ENCODE results near the gene JADE3.

Gene JADE3

DNA sequence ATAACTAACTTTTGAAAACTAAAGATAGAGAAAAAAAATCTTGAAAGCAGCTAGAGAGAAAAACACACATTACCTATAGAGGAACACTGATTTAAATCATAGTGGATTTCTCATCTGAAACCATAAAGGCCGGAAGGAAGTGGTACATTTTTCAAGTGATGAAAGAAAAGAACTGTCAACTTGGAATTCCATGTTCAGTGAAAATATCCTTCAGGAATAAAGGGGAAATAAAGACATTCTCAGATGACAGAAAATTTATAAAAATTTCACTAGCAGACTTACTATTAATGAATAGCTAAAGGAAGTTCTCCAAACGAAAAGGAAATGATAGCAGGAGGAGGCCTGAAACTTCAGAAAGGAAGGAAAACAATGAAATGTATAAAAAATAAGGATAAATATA lies 7.6 kb upstream of the JADE3 start:
- no peak for TF ChIP-seq NFIC (IDR thresholded peaks at IDR 0.05)
- TF ChIP-seq, protein P1, sequence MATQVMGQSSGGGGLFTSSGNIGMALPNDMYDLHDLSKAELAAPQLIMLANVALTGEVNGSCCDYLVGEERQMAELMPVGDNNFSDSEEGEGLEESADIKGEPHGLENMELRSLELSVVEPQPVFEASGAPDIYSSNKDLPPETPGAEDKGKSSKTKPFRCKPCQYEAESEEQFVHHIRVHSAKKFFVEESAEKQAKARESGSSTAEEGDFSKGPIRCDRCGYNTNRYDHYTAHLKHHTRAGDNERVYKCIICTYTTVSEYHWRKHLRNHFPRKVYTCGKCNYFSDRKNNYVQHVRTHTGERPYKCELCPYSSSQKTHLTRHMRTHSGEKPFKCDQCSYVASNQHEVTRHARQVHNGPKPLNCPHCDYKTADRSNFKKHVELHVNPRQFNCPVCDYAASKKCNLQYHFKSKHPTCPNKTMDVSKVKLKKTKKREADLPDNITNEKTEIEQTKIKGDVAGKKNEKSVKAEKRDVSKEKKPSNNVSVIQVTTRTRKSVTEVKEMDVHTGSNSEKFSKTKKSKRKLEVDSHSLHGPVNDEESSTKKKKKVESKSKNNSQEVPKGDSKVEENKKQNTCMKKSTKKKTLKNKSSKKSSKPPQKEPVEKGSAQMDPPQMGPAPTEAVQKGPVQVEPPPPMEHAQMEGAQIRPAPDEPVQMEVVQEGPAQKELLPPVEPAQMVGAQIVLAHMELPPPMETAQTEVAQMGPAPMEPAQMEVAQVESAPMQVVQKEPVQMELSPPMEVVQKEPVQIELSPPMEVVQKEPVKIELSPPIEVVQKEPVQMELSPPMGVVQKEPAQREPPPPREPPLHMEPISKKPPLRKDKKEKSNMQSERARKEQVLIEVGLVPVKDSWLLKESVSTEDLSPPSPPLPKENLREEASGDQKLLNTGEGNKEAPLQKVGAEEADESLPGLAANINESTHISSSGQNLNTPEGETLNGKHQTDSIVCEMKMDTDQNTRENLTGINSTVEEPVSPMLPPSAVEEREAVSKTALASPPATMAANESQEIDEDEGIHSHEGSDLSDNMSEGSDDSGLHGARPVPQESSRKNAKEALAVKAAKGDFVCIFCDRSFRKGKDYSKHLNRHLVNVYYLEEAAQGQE (IDR thresholded peaks at IDR 0.05; ENCODE audit: low read depth): no peak
- TF ChIP-seq RAD21 (IDR thresholded peaks at IDR 0.05; ENCODE audit: low read depth): no peak
- TF ChIP-seq, protein P2, sequence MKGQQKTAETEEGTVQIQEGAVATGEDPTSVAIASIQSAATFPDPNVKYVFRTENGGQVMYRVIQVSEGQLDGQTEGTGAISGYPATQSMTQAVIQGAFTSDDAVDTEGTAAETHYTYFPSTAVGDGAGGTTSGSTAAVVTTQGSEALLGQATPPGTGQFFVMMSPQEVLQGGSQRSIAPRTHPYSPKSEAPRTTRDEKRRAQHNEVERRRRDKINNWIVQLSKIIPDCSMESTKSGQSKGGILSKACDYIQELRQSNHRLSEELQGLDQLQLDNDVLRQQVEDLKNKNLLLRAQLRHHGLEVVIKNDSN (IDR thresholded peaks at IDR 0.05): no peak
- no peak for TF ChIP-seq ZBTB7A (IDR thresholded peaks at IDR 0.05; ENCODE audit: low read depth)
- TF ChIP-seq CREB1 (IDR thresholded peaks at IDR 0.05; ENCODE audit: low read depth): no peak
- no peak for TF ChIP-seq TEAD4 (IDR thresholded peaks at IDR 0.05)
- TF ChIP-seq FOXM1 (IDR thresholded peaks at IDR 0.05; ENCODE audit: borderline replicate concordance, low read depth): no peak
- TF ChIP-seq TAF1 (IDR thresholded peaks at IDR 0.05; ENCODE audit: low read depth): no peak

DNA sequence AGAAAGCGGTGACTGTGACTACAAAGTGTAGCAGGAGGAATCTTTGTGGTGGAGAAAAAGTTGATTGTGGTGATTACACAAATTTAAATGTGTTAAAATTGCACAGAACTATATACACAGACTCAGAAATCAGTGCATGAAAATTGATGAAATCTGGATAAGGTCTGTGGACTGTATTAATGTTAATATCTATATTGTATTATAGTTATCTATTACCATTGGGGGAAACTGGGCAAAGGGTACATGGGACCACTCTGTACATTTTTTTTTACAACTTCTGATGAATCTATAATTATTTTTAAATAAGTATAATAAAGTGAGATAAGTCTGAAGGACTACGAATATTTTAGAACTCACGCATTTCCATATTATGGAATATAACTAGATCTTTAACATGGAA lies 1.8 kb upstream of the JADE3 start:
- TF ChIP-seq, protein P2 (IDR thresholded peaks at IDR 0.05): no peak
- TF ChIP-seq ZBTB7A (IDR thresholded peaks at IDR 0.05; ENCODE audit: low read depth) (no peak), EP300 (IDR thresholded peaks at IDR 0.05; ENCODE audit: borderline replicate concordance) (no peak), TCF12 (IDR thresholded peaks at IDR 0.05; ENCODE audit: low read depth) (no peak), TEAD4 (IDR thresholded peaks at IDR 0.05) (no peak), CEBPB (IDR thresholded peaks at IDR 0.05) (no peak), TAF1 (IDR thresholded peaks at IDR 0.05; ENCODE audit: low read depth) (no peak), YY1 (IDR thresholded peaks at IDR 0.05; ENCODE audit: low read depth) (no peak), EGR1 (IDR thresholded peaks at IDR 0.05) (no peak), CREB1 (IDR thresholded peaks at IDR 0.05; ENCODE audit: low read depth) (no peak), NFIC (IDR thresholded peaks at IDR 0.05) (no peak), RAD21 (IDR thresholded peaks at IDR 0.05; ENCODE audit: low read depth) (no peak), FOXM1 (IDR thresholded peaks at IDR 0.05; ENCODE audit: borderline replicate concordance, low read depth) (no peak)
- TF ChIP-seq, protein P1 (IDR thresholded peaks at IDR 0.05; ENCODE audit: low read depth): no peak
- TF ChIP-seq, protein P3, sequence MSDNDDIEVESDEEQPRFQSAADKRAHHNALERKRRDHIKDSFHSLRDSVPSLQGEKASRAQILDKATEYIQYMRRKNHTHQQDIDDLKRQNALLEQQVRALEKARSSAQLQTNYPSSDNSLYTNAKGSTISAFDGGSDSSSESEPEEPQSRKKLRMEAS (IDR thresholded peaks at IDR 0.05): no peak

DNA sequence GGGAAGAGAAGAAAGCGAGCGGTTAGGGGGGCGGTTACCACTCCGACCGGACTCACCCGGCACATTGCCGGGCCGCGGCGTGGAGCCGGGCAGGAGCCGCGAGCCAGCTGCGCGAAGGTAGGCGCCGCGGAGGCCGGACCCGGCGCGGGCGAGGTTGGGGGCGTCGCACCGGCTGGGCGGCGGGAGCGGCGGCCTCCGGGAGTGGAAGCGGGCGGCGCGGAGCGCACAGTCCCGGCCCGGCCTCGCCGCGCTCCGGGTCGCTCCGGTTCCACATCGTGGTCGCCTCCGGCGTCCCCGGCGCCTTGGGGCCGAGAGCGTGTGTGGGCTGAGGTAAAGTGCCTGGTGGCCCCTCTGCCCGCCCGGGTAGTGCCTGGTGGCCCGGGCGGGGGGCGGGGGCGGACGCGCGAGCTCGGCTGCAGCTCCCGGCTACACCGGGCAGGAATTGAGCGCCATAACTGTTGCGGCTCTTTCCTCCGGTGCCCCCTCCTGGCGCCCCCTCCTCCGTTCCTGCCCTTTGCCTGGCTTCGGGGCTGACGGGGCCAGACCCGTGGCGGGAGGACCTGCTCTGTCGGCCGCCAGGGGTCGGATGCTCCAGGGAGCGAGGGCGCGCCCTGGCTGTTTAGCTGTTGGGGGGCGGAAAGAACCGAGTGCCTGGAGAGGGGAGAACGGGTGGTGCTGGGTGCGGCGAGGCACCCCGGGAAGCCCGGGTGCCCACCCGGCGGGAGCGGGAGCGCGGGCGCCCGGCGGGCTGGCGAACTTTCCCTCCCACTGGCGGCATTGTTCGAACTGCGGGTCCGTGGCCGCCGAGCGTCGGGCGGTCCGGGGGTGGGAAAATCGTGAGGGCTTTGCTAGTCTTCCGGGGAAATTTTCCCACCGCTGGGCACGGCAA lies 626 bp downstream of the JADE3 start:
- TF ChIP-seq, protein P3 (IDR thresholded peaks at IDR 0.05): peak; percentile 18; the same call in 1 of the 2 replicates
- TF ChIP-seq FOXM1 (IDR thresholded peaks at IDR 0.05; ENCODE audit: borderline replicate concordance, low read depth): no peak
- TF ChIP-seq CREB1 (IDR thresholded peaks at IDR 0.05; ENCODE audit: low read depth): no peak
- TF ChIP-seq TEAD4 (IDR thresholded peaks at IDR 0.05): no peak
- TF ChIP-seq ZBTB7A (IDR thresholded peaks at IDR 0.05; ENCODE audit: low read depth): peak; percentile 61; the same call in 1 of the 2 replicates

DNA sequence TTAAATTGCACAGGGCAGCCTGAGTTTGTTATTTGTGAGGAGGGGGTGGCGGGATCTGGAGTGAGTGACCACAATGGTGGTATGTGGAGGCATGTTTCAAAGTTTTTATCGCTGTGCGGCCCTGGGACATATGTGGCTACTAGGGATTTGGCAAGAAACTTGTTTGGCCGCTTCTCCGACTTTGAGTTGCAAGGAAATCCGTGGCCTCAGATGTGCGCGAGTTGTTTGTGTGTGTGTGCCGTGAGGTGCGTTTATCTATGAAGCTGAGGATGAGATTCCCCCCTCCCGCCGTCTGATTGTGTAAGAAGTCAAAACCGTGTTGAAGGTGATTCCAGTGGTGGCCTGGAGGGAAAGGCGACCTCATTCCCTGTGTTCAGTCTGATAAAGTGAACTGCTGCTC lies 1.4 kb downstream of the JADE3 start:
- TF ChIP-seq NFIC (IDR thresholded peaks at IDR 0.05) (no peak), YY1 (IDR thresholded peaks at IDR 0.05; ENCODE audit: low read depth) (no peak), CEBPB (IDR thresholded peaks at IDR 0.05) (no peak), TEAD4 (IDR thresholded peaks at IDR 0.05) (no peak), TAF1 (IDR thresholded peaks at IDR 0.05; ENCODE audit: low read depth) (no peak), RAD21 (IDR thresholded peaks at IDR 0.05; ENCODE audit: low read depth) (no peak)
- TF ChIP-seq, protein P2 (IDR thresholded peaks at IDR 0.05): no peak

DNA sequence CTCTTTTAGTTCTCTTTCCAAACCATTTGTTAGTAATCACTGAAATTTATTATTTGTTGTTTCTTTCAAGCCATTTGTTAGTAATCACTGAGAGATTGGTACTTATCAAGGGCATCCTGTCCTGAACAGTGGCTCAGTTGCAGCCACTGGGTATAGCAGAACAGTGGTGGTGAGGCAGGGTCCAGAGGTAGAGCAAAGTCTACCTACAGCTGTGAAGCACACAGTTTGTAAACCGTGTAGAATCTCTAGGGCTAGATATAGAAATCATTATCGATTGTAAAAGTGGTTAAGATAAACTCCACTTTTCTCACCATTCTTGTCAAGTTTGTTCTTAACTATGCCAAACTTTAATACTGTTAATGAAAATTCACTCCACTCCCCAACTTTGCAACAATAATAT lies 4.1 kb downstream of the JADE3 start:
- TF ChIP-seq EGR1 (IDR thresholded peaks at IDR 0.05): no peak
- TF ChIP-seq CREB1 (IDR thresholded peaks at IDR 0.05; ENCODE audit: low read depth): no peak

DNA sequence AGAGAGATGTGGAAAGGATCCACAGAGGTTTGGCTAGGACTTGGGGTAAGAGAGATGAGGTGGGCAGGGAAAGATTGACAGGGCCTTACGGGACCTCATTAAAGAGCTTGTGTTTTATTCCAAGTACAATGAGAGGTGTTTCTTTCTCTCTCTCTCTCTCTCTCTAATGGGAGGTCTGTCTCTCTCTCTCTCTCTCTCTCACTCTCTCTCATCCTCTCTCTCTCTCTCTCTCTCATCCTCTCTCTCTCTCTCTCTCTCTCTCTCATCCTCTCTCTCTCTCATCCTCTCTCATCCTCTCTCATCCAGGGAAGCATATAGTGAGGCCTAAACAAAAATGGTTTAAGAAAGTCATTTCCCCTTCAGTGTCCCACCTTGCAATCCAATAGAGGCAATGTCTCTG lies 5.4 kb downstream of the JADE3 start:
- TF ChIP-seq TEAD4 (IDR thresholded peaks at IDR 0.05) (no peak), CREB1 (IDR thresholded peaks at IDR 0.05; ENCODE audit: low read depth) (no peak), CEBPB (IDR thresholded peaks at IDR 0.05) (no peak), TCF12 (IDR thresholded peaks at IDR 0.05; ENCODE audit: low read depth) (no peak), TAF1 (IDR thresholded peaks at IDR 0.05; ENCODE audit: low read depth) (no peak), RAD21 (IDR thresholded peaks at IDR 0.05; ENCODE audit: low read depth) (no peak), EGR1 (IDR thresholded peaks at IDR 0.05) (no peak), YY1 (IDR thresholded peaks at IDR 0.05; ENCODE audit: low read depth) (no peak), EP300 (IDR thresholded peaks at IDR 0.05; ENCODE audit: borderline replicate concordance) (no peak)
- TF ChIP-seq, protein P3 (IDR thresholded peaks at IDR 0.05): no peak
- TF ChIP-seq, protein P2 (IDR thresholded peaks at IDR 0.05): no peak
